ENCODE measurements around the gene CHTOP.
"Not testable (repeated sequence)": the region's sequence is repeated elsewhere in the genome, so short reads cannot be mapped to it uniquely, and the experiment has no call there.

Gene CHTOP

DNA sequence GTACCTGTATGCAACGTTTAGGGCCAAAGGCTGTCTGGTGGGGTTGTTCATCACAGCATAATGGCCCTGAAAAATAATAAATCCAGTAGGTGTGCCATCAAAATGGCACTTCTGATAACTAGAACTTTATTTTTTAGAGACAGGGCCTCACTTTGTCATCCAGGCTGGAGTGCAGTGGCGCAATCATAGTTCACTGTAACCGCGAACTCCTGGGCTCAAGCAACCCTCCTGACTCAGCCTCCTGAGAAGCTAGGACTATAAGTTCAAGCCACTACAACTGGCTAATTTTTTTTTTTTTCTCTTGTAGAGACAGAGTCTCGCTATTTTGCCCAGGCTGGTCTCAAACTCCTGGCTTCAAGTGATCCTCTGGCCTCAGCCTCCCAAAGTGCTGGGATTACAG, 29.3 kb downstream of the CHTOP start:
- DNase-seq = no peak

DNA sequence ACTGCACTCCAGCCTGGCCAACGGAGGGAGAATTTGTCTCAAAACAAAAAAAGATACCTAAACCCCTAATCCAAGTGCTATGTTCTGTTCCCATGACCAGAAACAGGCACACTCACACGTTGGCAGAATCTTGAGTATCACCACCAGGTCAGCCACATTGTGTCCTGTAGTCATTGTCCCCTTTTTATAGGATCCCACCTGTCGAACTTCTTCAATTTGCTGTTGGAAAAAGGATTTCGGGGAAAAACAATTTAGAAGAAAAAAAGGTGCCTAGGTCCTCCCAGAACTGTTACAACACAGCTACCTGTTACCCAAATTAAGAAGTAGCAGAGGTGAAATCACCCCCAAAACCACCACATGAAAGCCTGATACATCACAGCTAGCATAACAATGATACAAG, 33.6 kb downstream of the CHTOP start:
- no peak for DNase-seq

DNA sequence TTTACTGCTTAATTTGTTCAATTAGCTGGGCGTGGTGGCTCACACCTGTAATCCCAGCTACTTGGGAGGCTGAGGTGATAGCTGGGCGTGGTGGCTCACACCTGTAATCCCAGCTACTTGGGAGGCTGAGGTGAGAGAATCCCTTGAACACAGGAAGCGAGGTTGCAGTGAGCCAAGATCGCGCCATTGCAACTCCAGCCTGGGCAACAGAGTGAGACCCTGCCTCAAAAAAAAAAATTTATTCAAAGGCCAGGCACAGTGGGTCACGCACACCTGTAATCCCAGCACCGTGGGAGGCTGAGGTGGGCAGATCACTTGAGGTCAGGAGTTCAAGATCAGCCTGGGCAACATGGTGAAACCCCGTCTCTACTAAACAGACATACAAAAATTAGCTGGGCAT, 34.8 kb downstream of the CHTOP start:
- not testable (repeated sequence) for DNase-seq

DNA sequence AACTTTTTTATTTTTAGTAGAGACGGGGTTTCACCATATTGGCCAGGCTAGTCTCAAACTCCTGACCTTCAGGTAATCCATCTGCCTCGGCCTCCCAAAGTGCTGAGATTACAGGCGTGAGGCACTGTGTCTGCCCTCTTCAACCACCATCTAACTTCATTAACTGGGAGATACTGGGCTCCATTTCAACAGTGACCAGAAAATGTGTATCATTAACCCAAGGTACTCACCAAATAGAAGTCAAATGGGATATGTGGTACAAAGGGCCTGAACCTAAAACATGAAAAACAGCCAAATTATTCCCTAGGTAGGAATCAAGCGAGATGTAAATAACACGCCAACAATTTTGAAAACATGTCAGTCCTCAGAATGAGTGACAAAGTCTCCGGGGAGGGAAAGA, 35.7 kb downstream of the CHTOP start:
- no peak for DNase-seq

DNA sequence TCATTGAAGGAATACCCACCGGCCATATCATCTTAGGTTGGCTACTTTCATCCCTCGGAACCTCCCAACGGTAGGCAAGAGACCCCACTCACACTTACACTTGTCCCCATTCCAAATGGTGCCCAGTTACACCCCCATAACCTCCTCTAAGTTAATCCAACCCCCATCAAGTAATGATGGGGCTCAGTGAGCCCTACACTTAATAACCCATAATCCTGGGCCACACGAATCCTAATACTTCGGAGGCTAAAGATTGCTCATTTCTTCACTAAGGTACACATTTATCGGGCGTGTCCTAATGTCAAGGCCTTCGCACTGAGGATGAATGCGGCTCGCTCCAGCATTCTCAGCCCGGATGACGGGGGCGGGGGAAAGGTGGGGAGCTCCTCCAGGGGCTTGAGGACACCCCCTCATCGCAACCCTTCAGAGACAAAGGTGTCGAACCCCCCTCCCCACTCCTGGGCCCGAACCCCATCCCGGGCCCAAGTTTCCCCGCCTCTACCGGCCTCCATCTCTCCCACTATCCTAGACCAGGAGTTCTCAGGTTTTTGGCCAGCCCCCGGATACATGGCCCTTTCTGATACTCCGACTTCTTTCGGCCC, 36.5 kb downstream of the CHTOP start:
- no peak for DNase-seq

DNA sequence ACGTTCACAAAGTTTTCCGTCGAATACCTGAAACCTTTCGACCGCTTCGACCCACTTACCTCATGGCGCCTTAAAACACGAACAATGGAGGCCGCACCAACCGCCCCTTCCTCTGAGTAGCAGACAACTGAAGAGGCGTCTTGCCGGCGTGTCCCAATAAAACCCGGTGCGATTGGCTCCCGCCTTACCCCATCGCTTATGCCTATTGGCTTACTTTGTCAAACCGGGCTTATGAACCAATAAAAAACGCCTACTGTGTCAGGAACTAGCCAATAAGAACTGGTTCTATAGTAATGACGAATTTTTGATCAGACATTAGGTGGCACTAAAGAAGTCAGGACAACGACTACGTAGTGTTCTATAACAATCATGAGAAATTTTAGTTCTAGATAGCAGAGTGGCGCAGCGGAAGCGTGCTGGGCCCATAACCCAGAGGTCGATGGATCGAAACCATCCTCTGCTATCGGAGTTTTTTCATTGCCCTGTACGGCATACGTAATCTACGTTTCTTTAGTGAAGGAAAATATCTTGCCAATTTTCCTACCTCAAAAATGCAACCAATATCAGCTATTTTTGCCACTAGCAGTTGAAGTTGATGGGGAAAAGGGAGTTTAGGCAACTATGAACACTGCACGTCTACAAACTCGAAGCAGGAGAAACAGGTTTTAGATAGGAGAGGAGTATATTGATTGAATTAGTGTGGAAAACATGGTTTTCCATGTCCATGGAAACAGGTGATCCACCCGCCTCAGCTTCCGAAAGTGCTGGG, 37.2 kb downstream of the CHTOP start, which contains the start of gene ILF2:
Gene ILF2, minus strand, starts transcription at position 135 of the 769 bp plus-strand sequence. Its CDS starts 71 bp downstream, at position 64.
- DNase-seq = peak; percentile 100

DNA sequence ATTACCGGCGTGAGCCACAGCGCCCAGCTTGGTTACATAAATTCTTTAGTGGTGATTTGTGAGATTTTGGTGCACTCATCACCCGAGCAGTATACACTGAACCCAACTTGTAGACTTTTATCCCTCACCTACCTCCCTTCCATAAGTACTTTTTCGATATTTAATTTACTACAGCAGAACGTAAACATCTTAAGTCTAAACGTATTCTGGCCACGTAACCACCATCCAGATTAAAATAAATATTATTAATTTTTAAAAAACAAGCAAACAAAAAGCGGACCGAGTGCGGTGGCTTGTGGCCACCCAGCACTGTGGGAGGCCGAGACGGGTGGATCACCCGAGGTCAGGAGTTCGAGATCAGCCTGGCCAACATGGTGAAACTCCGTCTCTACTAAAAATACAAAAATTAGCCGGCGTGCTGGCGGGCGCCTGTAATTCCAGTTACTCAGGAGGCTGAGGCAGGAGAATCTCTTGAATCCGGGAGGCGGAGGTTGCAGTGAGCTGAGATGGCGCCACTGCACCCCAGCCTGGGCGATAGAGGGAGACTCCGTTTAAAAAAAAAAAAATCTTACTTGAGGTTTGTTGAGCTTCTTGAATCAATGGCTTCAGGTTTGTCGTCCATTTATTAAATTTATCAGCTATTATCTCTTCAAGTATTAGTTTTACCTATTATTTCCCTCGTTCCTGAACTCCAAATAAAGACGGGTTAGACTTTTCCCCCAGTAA, 37.9 kb downstream of the CHTOP start:
- peak; percentile 20 to 55 for DNase-seq

DNA sequence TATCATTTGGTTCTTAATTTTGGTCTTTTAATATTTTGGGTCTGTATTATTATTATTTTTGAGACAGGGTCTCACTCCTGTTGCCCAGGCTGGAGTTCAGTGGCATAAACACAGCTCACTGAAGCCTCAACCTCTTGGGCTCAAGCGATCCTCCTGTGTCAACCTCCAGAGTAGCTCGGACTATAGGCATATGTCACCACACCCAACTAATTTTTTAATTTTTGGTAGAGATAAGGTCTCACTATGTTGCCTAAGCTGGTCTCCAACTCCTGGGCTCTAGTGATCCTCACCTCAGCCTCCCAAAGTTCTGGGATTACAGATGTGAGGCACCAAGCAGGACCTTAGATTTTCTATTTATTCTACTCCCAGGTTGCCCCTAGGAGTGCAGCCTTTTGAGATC, 39.6 kb downstream of the CHTOP start:
- no peak for DNase-seq

DNA sequence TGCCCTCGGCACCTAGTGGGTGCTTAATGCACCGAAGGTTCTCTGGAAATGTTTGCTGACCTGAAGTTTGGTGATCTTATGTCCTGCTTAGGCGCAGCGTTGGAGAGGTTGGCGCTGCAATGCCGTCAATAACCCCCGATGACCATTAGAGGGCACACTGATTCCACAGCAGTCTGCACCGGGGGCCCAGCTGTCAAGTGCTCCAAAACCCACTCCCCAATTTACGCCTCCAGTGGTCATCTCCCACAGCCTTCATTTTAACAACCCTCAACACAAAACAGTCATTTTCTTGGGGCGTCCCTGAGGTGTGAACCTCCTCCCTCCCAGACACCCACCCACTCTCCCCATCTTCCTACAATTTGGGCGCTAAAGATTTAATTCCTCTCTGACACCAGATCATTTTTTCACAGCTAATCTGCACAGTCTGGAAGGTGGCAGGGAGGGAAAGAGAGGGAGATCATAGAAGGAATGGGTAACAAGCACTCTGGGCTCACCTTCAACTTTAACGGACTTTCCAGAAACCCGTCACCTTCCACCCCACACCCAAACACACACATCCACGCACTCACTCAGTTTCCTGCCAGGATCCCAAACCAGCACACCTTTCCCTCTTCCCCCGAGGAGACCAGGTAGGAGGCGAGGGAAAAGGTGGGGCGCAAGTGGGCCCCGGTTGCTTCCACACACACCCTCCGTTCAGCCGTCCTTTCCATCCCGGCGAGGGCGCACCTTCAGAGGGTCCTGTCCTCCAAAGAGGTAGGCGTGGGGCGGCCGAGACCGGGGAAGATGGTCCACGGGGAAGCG, 44.1 kb downstream of the CHTOP start:
- peak in 1 of 2 donors; percentile 67 for DNase-seq

DNA sequence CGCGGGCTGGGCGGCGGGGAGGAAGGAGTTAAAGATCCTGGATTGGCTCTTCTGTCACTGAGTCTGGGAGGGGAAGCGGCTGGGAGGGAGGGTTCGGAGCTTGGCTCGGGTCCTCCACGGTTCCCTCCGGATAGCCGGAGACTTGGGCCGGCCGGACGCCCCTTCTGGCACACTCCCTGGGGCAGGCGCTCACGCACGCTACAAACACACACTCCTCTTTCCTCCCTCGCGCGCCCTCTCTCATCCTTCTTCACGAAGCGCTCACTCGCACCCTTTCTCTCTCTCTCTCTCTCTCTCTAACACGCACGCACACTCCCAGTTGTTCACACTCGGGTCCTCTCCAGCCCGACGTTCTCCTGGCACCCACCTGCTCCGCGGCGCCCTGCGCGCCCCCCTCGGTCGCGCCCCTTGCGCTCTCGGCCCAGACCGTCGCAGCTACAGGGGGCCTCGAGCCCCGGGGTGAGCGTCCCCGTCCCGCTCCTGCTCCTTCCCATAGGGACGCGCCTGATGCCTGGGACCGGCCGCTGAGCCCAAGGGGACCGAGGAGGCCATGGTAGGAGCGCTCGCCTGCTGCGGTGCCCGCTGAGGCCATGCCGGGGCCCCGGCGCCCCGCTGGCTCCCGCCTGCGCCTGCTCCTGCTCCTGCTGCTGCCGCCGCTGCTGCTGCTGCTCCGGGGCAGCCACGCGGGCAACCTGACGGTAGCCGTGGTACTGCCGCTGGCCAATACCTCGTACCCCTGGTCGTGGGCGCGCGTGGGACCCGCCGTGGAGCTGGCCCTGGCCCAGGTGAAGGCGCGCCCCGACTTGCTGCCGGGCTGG, 44.9 kb downstream of the CHTOP start, which contains the start of gene NPR1:
Gene NPR1, plus strand, starts transcription at position 170 of the 818 bp plus-strand sequence. Its CDS starts 421 bp downstream, at position 591.
- no peak for DNase-seq

DNA sequence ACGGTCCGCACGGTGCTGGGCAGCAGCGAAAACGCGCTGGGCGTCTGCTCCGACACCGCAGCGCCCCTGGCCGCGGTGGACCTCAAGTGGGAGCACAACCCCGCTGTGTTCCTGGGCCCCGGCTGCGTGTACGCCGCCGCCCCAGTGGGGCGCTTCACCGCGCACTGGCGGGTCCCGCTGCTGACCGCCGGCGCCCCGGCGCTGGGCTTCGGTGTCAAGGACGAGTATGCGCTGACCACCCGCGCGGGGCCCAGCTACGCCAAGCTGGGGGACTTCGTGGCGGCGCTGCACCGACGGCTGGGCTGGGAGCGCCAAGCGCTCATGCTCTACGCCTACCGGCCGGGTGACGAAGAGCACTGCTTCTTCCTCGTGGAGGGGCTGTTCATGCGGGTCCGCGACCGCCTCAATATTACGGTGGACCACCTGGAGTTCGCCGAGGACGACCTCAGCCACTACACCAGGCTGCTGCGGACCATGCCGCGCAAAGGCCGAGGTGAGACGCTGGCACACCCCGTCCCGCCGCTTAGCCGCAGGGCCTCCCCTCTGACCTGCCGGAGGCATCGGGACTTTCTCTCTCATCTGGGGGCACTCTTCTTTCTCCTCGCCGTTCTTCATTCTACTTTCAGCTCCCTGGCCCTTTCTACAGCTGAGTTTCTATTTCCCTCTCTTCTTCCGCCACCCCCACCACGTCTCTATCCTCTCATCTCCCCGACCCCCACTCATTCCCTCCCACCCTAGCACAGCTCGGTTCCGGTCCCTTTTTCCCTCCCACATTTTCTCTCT, 45.7 kb downstream of the CHTOP start:
- no peak for DNase-seq

DNA sequence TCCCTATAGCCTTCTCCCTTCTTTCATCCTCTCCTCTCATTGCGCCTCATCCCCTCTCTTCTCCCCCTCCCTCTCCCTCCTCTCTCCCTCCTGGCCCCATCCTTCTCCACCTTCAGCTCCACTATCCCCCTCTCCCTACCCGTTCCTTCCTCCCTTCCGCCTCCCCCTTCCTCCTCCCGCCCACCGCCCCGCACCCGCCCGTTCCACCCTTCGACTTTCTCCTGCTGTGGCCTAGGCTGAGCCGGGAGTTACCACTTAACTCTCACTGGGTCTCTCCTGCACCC, 46.2 kb downstream of the CHTOP start:
- no peak for DNase-seq

DNA sequence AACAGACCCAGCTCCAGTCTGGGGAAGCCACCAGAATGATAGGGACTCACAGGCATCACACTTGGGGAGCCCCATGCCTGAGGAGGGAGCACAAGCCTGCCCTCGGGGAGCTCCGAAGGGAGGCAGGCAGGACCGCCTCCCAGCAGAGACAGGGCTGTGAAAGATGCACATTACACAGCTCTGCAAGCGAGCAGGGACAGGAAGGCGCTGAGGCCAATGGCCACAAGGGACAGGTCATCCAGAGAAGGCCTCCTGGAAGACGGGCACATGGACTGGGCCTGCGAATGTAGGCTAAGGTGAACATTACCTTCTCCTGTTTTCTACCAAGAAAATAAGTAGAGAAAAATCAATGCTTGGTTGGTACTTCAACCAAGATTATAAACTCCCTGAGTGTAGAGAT, 48.9 kb downstream of the CHTOP start:
- DNase-seq = no peak

DNA sequence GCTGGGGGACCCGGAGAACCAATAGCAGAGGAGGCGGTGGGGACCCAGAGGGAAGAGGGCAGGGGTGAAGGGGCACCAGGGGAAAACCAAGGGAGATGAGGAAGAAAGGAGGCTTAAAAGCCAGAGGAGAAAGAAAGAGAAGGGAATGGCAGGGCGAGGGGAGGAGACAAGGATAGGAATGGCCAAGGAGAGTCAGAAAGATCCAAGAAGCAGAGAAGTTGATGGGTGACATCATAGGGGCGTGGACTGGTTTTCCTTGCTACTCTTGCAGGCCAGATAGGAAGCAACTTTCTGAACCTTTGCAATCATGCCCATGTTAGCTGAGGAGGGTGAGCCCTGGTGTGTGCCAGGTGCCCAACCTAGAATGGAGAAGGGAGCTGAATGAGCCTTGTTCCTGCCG, 50.0 kb downstream of the CHTOP start:
- DNase-seq = peak; percentile 28 to 38

DNA sequence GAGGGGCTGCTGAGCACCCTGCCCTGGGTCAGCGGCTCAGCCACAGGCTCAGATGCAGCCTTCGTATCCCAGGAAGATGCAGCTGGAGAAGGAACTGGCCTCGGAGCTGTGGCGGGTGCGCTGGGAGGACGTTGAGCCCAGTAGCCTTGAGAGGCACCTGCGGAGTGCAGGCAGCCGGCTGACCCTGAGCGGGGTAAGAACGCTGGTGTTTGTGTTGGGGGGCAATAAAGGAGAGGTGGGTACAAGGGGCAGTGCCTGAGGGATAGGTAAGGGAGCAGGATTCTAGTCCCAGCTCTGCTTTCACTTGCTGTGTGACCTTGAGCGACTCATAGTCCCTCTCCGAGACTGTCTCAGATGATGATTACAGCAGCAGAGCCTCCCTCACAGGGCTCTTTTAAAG, 51.0 kb downstream of the CHTOP start:
- DNase-seq = no peak

DNA sequence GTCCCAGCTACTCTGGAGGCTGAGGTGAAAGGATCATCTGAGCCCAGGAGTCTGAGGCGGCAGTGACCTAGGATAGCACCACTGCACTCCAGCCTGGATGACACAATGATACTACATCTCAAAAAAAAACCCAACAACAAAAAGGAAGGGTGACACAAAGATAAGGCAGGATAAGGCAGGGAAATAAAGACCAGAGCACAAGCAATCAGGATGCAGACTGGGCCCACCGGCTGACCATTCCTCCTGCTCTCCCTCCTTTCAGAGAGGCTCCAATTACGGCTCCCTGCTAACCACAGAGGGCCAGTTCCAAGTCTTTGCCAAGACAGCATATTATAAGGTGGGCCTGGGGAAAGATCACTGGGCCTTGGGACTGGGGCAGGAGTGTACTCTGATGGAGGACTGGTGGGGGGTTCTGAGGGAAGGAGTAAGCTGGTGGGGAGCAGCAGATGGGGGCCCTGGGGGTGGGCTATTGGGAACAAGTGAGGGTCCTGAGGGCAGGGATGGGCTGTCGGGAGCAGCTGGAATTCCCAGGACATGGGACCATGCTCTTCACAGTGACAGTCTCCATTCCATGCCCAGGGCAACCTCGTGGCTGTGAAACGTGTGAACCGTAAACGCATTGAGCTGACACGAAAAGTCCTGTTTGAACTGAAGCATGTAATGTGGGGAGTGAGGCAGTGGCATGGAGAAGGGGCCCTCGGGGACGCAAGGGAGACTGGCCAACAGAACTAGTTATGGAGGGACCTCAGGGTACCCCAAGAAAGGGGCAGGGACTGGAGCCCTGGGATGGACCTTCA, 51.9 kb downstream of the CHTOP start:
- no peak for DNase-seq

DNA sequence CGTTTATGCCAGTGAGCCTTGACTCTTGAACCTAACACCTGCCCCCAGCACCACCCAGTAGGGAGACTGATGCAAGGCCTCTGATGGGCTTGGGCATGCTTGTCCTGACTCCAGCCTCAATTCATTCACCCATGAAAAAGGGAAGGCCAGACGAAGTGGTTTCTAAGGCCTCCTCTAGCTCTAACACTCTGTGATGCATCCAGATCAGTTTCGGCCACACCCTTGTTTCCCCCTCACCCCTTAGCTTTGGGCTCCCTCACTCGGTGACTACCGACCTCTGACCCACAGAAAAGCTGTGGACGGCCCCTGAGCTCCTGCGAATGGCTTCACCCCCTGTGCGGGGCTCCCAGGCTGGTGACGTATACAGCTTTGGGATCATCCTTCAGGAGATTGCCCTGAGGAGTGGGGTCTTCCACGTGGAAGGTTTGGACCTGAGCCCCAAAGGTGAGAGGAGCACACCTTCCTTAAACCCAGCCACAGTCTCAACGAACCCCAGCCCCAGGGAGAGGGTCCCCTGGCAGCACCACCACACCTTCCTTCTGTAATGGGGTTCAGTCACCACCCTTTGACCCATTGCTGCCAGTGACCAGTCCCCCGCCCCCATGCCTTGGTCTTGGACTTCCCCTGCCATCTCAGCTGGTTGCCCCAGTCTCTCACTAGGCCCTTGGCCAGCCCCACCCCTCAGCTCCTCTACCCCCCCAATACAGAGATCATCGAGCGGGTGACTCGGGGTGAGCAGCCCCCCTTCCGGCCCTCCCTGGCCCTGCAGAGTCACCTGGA, 53.7 kb downstream of the CHTOP start:
- peak in 1 of 2 donors; percentile 58 for DNase-seq

DNA sequence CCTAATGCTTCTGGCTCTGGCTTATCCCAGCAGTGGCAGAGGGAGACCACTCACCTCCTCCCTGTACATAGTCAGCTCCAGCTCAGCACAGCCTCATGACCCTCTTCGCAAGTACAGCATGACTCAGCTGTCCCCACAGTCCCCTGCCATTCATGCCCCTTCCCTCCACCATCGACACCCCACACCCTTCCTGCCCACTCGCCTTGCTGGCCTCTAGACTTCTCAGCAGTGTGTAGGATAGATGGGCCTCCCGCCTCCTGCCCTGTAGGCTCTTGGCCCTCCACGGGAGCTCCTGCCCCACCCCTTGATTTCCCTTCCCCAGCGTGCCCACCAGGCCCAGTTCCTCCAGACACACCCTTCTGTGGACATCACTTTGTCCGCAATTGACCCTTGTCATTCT, 54.4 kb downstream of the CHTOP start:
- DNase-seq = peak in 1 of 2 donors; percentile 44

DNA sequence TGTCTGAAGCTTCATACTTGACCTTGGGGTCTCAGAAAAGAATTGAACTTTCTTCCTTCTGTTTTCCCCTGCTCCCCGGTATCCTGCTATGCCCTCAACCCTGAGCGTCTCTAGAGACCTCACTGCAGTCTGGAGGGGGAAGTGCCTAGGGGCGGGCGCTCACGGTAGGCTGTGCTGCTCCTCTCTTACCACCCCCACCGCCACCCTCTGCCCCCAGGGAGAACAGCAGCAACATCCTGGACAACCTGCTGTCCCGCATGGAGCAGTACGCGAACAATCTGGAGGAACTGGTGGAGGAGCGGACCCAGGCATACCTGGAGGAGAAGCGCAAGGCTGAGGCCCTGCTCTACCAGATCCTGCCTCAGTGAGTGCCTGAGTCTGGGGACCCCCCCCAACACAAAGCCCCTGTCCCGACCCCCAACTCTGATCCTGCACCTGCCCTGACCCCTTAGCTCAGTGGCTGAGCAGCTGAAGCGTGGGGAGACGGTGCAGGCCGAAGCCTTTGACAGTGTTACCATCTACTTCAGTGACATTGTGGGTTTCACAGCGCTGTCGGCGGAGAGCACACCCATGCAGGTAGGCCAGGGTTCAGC, 55.0 kb downstream of the CHTOP start:
- no peak for DNase-seq
